ENCODE results near the gene PRR35. TPM values are rescaled to one million over a fixed set of nuclear protein-coding genes. Genes with fewer than 3 reads are reported as not detected.

PRR35 gene
- polyA plus RNA-seq, 3 donors, result not detected

- H3K4me1 ChIP-seq (ENCODE audit: control insufficient read depth in 1 of 2, insufficient read depth in 2 of 2, low read length in 2 of 2), result no peaks in the 10 kb centered on the region
- Mint-ChIP-seq H3K27me3 (ENCODE audit: low read depth in 3 of 3) (peaks cover 14 to 29% (median 25%) of the 10 kb centered on the region in 3 donors), H3K9me3 (peaks cover 0 to 3% (median 0%) of the 10 kb centered on the region in 7 donors), H3K27ac (no peak overlapping the region), H3K4me3 (no peak overlapping the region), H3K4me1 (no peaks in the 10 kb centered on the region), H3K36me3 (peaks cover 7 to 13% of the 10 kb centered on the region in 2 donors)
- TF ChIP-seq CTCF (IDR thresholded peaks at IDR 0.05), result no peak
- H3K79me2 ChIP-seq (ENCODE audit: insufficient read depth, low read length), result no peaks in the 10 kb centered on the region
- no peak for DNase-seq
- H3K9me3 ChIP-seq (replicated peaks in 1 of 2; ENCODE audit: control insufficient read depth in 1 of 2, insufficient read depth in 1 of 2, low read length in 2 of 2), result no peaks in the 10 kb centered on the region
- H3K4me2 ChIP-seq (replicated peaks; ENCODE audit: extremely low read depth, low read length, poor library complexity, severe bottlenecking), result no peak overlapping the region
- H3K9ac ChIP-seq (ENCODE audit: insufficient read depth, low read length, poor library complexity, severe bottlenecking), result no peak overlapping the region
- 89% methylated on average over 24 of the region's 32 CpGs for WGBS (ENCODE audit: insufficient coverage)
- no peak overlapping the region for H3K4me3 ChIP-seq (replicated peaks in 1 of 3; ENCODE audit: low read depth in 2 of 3, low read length in 3 of 3)
- H3K27ac ChIP-seq (ENCODE audit: low read depth in 1 of 2, low read length in 2 of 2), result no peak overlapping the region
- H2AFZ ChIP-seq (ENCODE audit: insufficient read depth, low read depth, low read length, poor library complexity, severe bottlenecking), result no peak overlapping the region
- intact Hi-C loops (cut with micrococcal nuclease), result no loop called here
- peaks cover 2 to 20% of the 10 kb centered on the region in 2 donors for H3K27me3 ChIP-seq (ENCODE audit: control insufficient read depth in 2 of 2, insufficient read depth in 2 of 2, low read length in 2 of 2)
- H4K20me1 ChIP-seq (ENCODE audit: insufficient read depth, low read length), result no peaks in the 10 kb centered on the region
- H3K36me3 ChIP-seq (replicated peaks in 1 of 2; ENCODE audit: control insufficient read depth in 1 of 2, insufficient read depth in 2 of 2, low read length in 2 of 2), result peaks cover 11 to 33% of the 10 kb centered on the region in 2 donors
These were observed 4.4 kb upstream of the PRR35 start for GRCh38 chr16:555528-556473.

GRCh38 chr16:556474-557173 is 3.6 kb upstream of the PRR35 start:
- Mint-ChIP-seq H3K4me1 (no peaks in the 10 kb centered on the region), H3K9me3 (peaks cover 0 to 3% (median 0%) of the 10 kb centered on the region in 7 donors), H3K27me3 (ENCODE audit: low read depth in 3 of 3) (peaks cover 16 to 37% (median 31%) of the 10 kb centered on the region in 3 donors), H3K36me3 (peaks cover 3 to 9% of the 10 kb centered on the region in 2 donors), H3K4me3 (no peak overlapping the region), H3K27ac (no peak overlapping the region)
- no peaks in the 10 kb centered on the region for H4K20me1 ChIP-seq (ENCODE audit: insufficient read depth, low read length)
- TF ChIP-seq CTCF (IDR thresholded peaks at IDR 0.05), result no peak
- H3K9me3 ChIP-seq (replicated peaks in 1 of 2; ENCODE audit: control insufficient read depth in 1 of 2, insufficient read depth in 1 of 2, low read length in 2 of 2), result no peaks in the 10 kb centered on the region
- H3K4me2 ChIP-seq (replicated peaks; ENCODE audit: extremely low read depth, low read length, poor library complexity, severe bottlenecking), result no peak overlapping the region
- H2AFZ ChIP-seq (ENCODE audit: insufficient read depth, low read depth, low read length, poor library complexity, severe bottlenecking), result no peak overlapping the region
- H3K9ac ChIP-seq (ENCODE audit: insufficient read depth, low read length, poor library complexity, severe bottlenecking), result no peak overlapping the region
- no peaks in the 10 kb centered on the region for H3K79me2 ChIP-seq (ENCODE audit: insufficient read depth, low read length)
- 91% methylated on average over 28 of the region's 32 CpGs for WGBS (ENCODE audit: insufficient coverage)
- no peaks in the 10 kb centered on the region for H3K4me1 ChIP-seq (ENCODE audit: control insufficient read depth in 1 of 2, insufficient read depth in 2 of 2, low read length in 2 of 2)
- no peak overlapping the region for H3K27ac ChIP-seq (ENCODE audit: low read depth in 1 of 2, low read length in 2 of 2)
- intact Hi-C loops (cut with micrococcal nuclease), result no loop called here
- H3K36me3 ChIP-seq (replicated peaks in 1 of 2; ENCODE audit: control insufficient read depth in 1 of 2, insufficient read depth in 2 of 2, low read length in 2 of 2), result peaks cover 6 to 25% of the 10 kb centered on the region in 2 donors
- no peak for DNase-seq
- H3K4me3 ChIP-seq (replicated peaks in 1 of 3; ENCODE audit: low read depth in 2 of 3, low read length in 3 of 3), result no peak overlapping the region
- peaks cover 7 to 28% of the 10 kb centered on the region in 2 donors for H3K27me3 ChIP-seq (ENCODE audit: control insufficient read depth in 2 of 2, insufficient read depth in 2 of 2, low read length in 2 of 2)
